NCI-H128 (cell line): Measurements from ENCODE around the gene PLPPR2.
"Not testable (repeated sequence)": the region's sequence is repeated elsewhere in the genome, so short reads cannot be mapped to it uniquely, and the experiment has no call there.

Experiments used
- DNase-seq: peaks from one replicate; lab custom pipeline; 2025; ENCODE audit not compliant: unreplicated experiment; lab: John Stamatoyannopoulos, UW

The PLPPR2 gene

DNA sequence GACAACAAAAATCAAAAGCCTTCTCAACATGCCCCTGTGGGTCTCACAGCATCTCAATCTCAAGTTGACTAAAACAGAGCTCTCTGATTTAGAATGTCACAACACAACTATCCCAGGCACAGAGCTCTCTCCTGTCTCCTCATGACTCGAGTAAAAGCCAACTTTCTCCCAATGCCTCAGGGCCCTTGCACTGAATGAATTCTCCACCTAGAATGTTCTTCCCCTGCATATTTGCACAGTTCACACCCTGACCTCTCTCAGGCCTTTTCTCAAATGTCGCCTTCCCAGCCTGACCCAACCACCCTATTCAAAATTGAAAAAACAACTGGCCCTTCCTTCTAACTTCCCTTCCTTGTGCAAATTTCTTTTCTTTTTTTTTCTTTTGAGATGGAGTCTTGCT lies 15.5 kb downstream of the PLPPR2 start:
- DNase-seq = no peak

DNA sequence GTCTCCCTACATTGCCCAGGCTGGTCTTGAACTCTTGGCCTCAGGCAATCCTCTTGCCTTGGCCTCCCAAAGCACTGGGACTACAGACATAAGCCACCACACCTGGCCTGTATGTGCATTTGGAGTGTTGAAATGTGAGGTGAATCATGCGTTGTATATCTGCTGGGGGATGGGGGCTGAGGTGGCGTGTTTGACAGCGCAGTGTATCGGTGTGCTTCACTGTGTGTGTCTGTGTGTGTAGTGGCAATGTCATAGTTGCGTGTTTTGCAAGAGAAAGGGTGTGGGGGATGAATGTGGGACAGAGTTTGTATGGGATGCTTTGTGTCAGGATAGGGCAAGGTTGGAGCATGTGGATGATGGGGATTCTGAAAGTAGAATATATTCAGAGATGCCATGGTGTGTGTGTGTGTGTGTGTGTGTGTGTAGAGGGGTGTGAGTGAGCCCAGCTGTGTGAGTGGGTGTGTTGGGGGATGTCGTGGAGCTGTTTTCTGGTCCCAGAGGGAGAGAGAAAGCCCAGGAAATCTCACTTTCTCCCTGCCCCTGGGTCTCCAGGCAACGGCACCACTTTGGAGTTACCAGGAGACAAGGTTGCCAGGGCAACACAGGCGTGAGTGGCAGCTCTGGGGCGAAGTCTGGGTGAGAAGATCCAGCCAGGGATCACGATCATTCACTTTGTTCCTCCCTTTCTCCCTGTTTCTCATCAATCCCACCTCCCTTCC lies 18.1 kb downstream of the PLPPR2 start:
- peak; percentile 83 for DNase-seq

- DNase-seq = no peak
Measured at GRCh38 chr19:11373885-11374432, 18.7 kb downstream of the PLPPR2 start.

DNA sequence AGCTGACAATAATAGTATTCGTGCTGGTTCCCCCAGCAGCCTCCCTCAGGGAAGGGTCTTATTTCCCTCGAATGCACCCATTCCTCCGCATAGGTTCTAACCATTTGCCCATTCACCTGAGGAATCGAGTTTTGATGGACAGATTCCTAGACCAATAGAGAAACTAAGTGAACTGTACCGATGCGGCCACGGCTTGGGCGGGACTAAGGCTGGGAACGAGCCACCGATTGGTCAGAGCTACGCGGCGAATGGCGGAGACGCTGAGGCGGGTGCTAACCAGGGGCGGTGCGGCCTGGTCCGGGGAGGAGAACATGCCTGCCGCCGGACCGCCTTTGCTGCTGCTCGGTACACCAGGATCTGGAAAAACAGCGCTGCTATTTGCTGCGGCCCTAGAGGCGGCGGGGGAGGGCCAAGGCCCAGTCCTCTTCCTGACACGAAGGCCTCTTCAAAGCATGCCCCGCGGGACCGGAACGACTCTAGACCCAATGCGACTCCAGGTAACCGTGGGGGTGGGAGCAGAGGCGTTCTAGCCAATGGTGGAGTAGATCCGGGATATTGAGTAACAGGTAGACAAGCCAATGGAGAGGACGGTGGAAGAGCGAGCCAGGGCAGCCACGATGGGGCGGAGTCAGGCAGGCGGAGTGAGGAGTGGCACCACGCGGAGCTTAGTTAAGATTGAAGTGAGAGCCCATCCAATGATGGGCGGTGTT lies 19.4 kb downstream of the PLPPR2 start, which contains the start of gene SWSAP1:
Gene SWSAP1, plus strand, starts transcription at position 234 of the 710 bp plus-strand sequence. Its CDS starts 15 bp downstream, at position 249.
- peak; percentile 98 for DNase-seq

DNA sequence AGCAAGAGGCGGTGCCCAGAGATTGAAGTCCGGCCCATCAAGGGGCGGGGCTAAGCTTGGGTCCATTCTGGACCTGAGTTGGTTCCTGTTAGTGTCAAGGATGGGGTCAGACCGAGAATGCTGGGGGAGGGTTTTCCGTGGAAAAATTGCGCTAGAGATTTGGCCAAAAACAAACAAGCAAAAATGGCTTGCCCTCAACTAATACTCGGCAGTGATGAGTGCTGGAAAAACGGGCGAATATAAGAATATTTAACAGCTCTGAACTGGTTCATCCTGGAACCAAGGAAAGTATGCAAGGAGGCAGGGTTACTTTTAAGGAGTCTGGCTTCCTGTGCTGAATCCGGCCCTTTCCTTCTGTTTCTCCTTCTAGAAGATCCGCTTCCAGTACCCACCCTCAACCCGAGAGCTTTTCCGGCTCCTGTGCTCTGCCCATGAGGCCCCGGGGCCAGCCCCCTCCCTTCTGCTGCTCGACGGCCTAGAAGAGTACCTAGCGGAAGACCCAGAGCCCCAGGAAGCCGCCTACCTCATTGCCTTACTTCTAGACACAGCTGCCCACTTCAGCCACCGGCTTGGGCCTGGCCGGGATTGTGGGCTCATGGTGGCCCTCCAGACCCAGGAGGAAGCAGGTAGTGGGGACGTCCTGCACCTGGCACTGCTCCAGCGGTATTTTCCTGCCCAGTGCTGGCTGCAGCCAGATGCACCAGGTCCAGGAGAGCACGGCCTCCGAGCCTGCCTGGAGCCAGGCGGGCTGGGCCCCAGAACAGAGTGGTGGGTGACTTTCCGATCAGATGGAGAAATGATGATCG lies 20.1 kb downstream of the PLPPR2 start:
- no peak for DNase-seq

DNA sequence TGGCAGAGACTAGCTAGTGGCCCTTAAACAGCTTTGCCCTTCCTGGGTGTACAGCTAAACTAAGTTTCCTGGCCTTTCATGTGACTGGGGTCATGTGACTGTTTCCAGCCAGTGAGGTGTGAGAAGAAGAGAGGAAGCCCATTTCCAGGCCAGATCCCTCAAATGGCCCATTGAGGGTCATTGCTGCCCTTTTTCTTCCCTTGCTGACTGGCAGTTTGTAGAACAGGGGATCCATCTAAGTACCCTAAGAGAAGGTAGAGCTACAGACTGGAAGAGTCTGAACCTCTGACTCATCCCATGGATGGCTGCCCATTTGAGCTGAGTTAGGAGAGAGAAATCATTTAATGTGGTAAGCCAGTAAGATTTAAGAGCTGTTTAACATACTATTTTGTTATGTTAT lies 22.0 kb downstream of the PLPPR2 start:
- DNase-seq = no peak

DNA sequence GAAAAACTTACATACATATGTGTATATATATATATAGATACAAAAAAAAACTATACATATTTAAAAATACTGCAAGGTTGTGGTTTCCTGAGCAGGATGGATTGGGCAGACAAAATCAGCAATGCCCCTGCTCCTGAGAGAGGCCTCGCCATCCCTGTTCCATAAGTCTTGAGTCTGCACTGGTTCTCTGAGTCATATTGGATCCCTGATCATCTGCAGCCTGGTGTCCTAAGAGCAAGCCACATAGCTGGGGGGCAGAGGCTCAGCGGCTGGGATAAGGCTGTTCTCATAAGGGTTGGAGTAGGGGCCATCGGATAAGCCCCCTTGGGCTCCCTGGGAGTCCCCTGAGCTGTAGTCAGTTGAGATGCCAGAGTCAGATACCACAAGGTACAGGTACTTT lies 22.5 kb downstream of the PLPPR2 start:
- DNase-seq = no peak

DNA sequence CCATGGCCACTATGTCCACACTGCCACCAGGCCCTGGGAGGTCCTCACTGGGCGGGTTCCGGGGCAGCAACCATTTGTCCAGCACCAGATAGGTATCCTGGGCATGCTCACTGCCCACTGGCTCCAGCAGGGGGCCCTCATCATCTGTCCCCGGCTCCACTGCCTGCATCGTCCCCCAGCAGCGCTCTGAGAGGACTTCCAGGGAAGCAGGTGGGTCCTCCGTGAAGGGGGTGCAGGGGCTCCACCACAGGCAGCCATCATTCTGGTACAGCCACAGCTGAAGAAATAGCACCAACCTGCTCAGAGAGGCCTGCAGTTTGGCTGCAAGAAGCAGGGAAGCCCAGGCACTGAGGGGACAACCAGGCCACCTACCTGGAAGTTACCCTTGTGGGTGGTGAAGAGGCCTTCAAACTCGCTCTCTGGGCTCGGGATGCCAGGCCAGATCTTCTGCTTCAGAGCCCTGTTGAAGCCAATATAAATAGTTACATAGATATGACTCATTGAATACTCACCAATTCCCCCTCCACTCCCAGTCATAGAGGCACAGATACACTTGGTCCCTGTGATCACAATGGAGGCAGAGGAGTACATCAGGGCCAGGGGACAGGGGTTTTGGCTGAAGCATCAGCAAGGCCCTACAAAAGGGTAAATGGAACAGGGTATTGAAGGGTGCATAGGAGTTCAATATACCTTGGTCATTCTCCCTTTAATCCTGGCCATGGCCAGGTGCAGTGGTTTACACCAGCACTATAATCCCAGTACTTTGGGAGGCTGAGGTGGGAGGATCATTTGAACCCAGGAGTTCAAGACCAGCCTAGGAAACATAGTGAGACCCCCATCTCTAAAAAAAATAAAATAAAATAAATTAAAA lies 23.3 kb downstream of the PLPPR2 start:
- DNase-seq = no peak

GRCh38 chr19:11379269-11379845 lies 24.1 kb downstream of the PLPPR2 start:
- not testable (repeated sequence) for DNase-seq

- no peak for DNase-seq
Measured at GRCh38 chr19:11379857-11380350, 24.7 kb downstream of the PLPPR2 start.

DNA sequence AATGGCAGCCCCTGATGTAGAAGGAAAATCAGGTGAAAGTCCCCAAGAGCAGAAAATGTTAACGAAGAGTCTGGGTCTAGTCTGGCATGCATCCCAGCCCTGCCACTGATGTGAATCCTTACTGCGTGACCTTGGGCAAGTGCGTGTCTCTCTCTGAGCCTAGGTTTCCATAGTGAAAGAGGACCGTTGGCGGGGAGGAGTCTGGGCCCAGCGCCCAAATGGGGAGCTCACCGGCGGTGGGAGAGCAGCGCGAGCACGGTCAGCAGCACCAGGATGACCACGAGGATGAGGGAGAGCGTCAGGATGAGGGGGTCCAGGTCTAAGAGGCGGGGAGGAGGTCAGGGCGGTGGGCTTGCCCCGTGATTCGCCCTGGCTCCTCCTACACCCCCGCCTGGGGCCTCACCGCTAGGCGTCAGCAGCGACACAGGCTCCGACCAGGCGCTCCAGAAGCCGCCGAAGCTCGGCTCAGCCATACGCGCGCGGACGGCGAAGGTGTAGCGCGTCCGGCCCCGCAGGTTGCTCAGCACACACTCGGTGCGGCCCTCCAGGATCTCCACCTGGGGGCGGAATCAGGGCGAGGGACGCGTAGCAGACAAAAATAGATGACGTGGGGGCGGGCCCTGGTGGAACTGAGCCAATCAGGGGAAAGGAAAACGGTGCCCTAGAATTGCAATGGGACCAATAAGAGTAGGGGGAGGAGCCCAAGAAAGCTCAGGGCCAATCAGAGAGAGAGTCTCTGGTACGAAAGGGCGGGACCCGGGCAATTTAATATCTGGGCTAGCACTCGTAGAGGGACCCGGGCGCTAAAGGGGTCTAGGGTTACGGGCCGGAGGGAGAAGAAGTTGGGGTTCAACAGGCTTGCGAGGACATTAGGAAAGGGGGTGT lies 25.7 kb downstream of the PLPPR2 start:
- no peak for DNase-seq

GRCh38 chr19:11382898-11383705 lies 27.9 kb downstream of the PLPPR2 start:
- DNase-seq = peak; percentile 22

- no peak for DNase-seq
Measured at GRCh38 chr19:11383706-11384048, 28.4 kb downstream of the PLPPR2 start.

DNA sequence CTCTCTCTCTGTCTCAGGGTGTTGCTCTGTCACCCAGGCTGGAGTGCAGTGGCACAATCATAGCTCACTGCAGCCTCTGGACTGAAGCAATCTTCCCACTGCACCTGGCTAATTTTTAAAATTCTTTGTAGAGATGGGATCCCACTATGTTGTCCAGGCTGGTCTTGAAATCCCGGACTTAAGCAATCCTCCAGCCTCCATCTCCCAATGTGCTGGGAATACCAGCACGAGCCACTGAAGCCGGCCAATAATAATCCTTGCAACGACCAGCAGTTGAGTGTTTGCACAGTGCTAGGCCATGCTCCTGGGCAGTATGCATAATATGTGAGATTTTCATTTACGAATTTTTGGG lies 29.5 kb downstream of the PLPPR2 start:
- no peak for DNase-seq

GRCh38 chr19:11387162-11388034 lies 32.2 kb downstream of the PLPPR2 start:
- no peak for DNase-seq

DNA sequence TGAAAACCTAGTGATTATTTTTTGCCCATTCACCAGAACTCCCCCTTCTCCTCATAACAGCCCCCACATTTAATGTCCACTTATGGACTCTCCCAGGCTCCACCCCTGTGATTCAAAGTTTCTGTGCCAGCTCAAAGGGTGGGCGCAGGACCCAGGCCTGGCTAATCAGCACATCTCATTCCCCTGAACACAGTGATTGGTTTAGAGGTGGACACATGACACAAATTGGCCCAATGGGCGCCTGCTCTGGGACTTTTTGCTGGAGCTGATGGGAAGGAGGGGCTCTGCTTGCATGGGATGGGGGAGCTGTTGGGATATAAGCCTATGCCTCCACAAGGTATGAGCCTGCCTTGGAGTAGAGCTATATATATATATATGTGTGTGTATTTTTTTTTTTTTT lies 35.1 kb downstream of the PLPPR2 start:
- DNase-seq = no peak

GRCh38 chr19:11390933-11391680 lies 35.9 kb downstream of the PLPPR2 start:
- DNase-seq = no peak
